ENCODE data around the gene ARHGAP26. TPM values are rescaled to one million over a fixed set of nuclear protein-coding genes. Genes with fewer than 3 reads are reported as not detected.
A peak's percentile ranks its signal among the peaks of the same experiment; 100 is the strongest.

Gene ARHGAP26
- total and polyA plus RNA-seq, 10 donors: 4.2 to 148 (median 55.5) TPM

GRCh38 chr5:142740474-142741242, 29.5 kb upstream of the ARHGAP26 start:
- Histone ChIP-seq H3K9me3 (no peaks in the 10 kb centered on the region), H3K4me1 (peaks cover 0 to 5% (median 0%) of the 10 kb centered on the region in 6 donors), H3K27ac (no peak overlapping the region), H3K36me3 (no peaks in the 10 kb centered on the region), H3K4me3 (no peak overlapping the region), H3K27me3 (replicated peaks in 1 of 7) (no peaks in the 10 kb centered on the region)
- 83 to 95% (median 93%) methylated on average over 6 of the region's 6 CpGs for WGBS, 5 donors
- intact Hi-C loops (cut with DNase I; ENCODE audit: low total_unique reads): no loop called here
- TF ChIP-seq POLR2A (IDR thresholded peaks at IDR 0.05) (no peak), POLR2AphosphoS5 (IDR thresholded peaks at IDR 0.05) (no peak), CTCF (IDR thresholded peaks at IDR 0.05 in 8 of 11, conservative IDR thresholded peaks at IDR 0.05 in 3 of 11) (no peak)
- DNase-seq: no peak

GRCh38 chr5:142743592-142744441, 26.4 kb upstream of the ARHGAP26 start:
- Histone ChIP-seq H3K4me1 (peaks cover 0 to 7% (median 2%) of the 10 kb centered on the region in 6 donors), H3K9me3 (no peaks in the 10 kb centered on the region), H3K27ac (peak overlapping the region in 6 of 8 donors; percentile 11 to 63 (median 44)), H3K4me3 (no peak overlapping the region), H3K36me3 (no peaks in the 10 kb centered on the region), H3K27me3 (replicated peaks in 1 of 7) (no peaks in the 10 kb centered on the region)
- TF ChIP-seq POLR2AphosphoS5 (IDR thresholded peaks at IDR 0.05) (no peak), CTCF (IDR thresholded peaks at IDR 0.05 in 8 of 11, conservative IDR thresholded peaks at IDR 0.05 in 3 of 11) (no peak), POLR2A (IDR thresholded peaks at IDR 0.05) (no peak)
- 52 to 65% (median 57%) methylated on average over 7 of the region's 7 CpGs for WGBS, 5 donors
- no peak for DNase-seq
- intact Hi-C loops (cut with DNase I; ENCODE audit: low total_unique reads): no loop called here

- 88 to 98% (median 93%) methylated on average over 4 of the region's 4 CpGs for WGBS, 5 donors
Observed at GRCh38 chr5:142745268-142745667, 24.9 kb upstream of the ARHGAP26 start.

More at GRCh38 chr5:142745268-142745667, 24.9 kb upstream of the ARHGAP26 start:
- no peak overlapping the region for H3K4me3 ChIP-seq
- DNase-seq: no peak
- no peaks in the 10 kb centered on the region for H3K27me3 ChIP-seq (replicated peaks in 1 of 7)
- intact Hi-C loops (cut with DNase I; ENCODE audit: low total_unique reads): no loop called here
- H3K36me3 ChIP-seq: no peaks in the 10 kb centered on the region
- TF ChIP-seq POLR2A (IDR thresholded peaks at IDR 0.05) (no peak), POLR2AphosphoS5 (IDR thresholded peaks at IDR 0.05) (no peak), CTCF (IDR thresholded peaks at IDR 0.05 in 8 of 11, conservative IDR thresholded peaks at IDR 0.05 in 3 of 11) (no peak)
- H3K9me3 ChIP-seq: no peaks in the 10 kb centered on the region
- H3K27ac ChIP-seq: no peak overlapping the region
- H3K4me1 ChIP-seq: peaks cover 0 to 14% (median 2%) of the 10 kb centered on the region in 6 donors
